ENCODE results near the gene CHD6. TPM values are rescaled to one million over a fixed set of nuclear protein-coding genes. Genes with fewer than 3 reads are reported as not detected.

CHD6 gene
- total RNA-seq, 1 experiment from 2014 or later = 26.6 TPM

- H3K9me3 ChIP-seq (ENCODE audit: control insufficient read depth in 1 of 2, insufficient read depth in 1 of 2, low read depth in 1 of 2, low read length in 2 of 2) = no peaks in the 10 kb centered on the region
- H4K20me1 ChIP-seq (ENCODE audit: insufficient read depth) = no peaks in the 10 kb centered on the region
- DNase-seq (ENCODE audit: low read depth, low spot score) = no peak
- H3K27ac ChIP-seq (ENCODE audit: low read depth, low read length) = no peak overlapping the region
- intact Hi-C loops (cut with micrococcal nuclease) = loop anchor here (5.0 kb wide), 1 partner anchor 48 kb away; no protein-coding TSS in a partner anchor
- CTCF ChIA-PET = no interaction called here
- no peaks in the 10 kb centered on the region for H3K27me3 ChIP-seq (ENCODE audit: insufficient read depth, low read length)
- H3K36me3 ChIP-seq (ENCODE audit: control insufficient read depth in 1 of 2, insufficient read depth in 2 of 2, low read length in 2 of 2) = no peaks in the 10 kb centered on the region
- H2AFZ ChIP-seq (ENCODE audit: low read depth, low read length, poor library complexity, severe bottlenecking) = no peak overlapping the region
- no peak overlapping the region for H3K4me2 ChIP-seq (ENCODE audit: low read length)
- TF ChIP-seq, protein P1, sequence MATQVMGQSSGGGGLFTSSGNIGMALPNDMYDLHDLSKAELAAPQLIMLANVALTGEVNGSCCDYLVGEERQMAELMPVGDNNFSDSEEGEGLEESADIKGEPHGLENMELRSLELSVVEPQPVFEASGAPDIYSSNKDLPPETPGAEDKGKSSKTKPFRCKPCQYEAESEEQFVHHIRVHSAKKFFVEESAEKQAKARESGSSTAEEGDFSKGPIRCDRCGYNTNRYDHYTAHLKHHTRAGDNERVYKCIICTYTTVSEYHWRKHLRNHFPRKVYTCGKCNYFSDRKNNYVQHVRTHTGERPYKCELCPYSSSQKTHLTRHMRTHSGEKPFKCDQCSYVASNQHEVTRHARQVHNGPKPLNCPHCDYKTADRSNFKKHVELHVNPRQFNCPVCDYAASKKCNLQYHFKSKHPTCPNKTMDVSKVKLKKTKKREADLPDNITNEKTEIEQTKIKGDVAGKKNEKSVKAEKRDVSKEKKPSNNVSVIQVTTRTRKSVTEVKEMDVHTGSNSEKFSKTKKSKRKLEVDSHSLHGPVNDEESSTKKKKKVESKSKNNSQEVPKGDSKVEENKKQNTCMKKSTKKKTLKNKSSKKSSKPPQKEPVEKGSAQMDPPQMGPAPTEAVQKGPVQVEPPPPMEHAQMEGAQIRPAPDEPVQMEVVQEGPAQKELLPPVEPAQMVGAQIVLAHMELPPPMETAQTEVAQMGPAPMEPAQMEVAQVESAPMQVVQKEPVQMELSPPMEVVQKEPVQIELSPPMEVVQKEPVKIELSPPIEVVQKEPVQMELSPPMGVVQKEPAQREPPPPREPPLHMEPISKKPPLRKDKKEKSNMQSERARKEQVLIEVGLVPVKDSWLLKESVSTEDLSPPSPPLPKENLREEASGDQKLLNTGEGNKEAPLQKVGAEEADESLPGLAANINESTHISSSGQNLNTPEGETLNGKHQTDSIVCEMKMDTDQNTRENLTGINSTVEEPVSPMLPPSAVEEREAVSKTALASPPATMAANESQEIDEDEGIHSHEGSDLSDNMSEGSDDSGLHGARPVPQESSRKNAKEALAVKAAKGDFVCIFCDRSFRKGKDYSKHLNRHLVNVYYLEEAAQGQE (IDR thresholded peaks at IDR 0.05; ENCODE audit: low read depth) = no peak
- TF ChIP-seq JUND (IDR thresholded peaks at IDR 0.05) = no peak
- TF ChIP-seq CBX3 (IDR thresholded peaks at IDR 0.05; ENCODE audit: low read depth) = no peak
- no peak for TF ChIP-seq ZFX (IDR thresholded peaks at IDR 0.05)
- TF ChIP-seq POLR2A (IDR thresholded peaks at IDR 0.05; ENCODE audit: borderline replicate concordance, extremely low read depth, insufficient read depth, insufficient read length) = no peak
- TF ChIP-seq TCF7L2 (IDR thresholded peaks at IDR 0.05; ENCODE audit: borderline replicate concordance, extremely low read depth, insufficient read depth, insufficient read length) = no peak
- TF ChIP-seq CEBPB (IDR thresholded peaks at IDR 0.05; ENCODE audit: low read depth) = no peak
- TF ChIP-seq SIN3A (IDR thresholded peaks at IDR 0.05; ENCODE audit: low read depth) = no peak
- TF ChIP-seq, protein P2, sequence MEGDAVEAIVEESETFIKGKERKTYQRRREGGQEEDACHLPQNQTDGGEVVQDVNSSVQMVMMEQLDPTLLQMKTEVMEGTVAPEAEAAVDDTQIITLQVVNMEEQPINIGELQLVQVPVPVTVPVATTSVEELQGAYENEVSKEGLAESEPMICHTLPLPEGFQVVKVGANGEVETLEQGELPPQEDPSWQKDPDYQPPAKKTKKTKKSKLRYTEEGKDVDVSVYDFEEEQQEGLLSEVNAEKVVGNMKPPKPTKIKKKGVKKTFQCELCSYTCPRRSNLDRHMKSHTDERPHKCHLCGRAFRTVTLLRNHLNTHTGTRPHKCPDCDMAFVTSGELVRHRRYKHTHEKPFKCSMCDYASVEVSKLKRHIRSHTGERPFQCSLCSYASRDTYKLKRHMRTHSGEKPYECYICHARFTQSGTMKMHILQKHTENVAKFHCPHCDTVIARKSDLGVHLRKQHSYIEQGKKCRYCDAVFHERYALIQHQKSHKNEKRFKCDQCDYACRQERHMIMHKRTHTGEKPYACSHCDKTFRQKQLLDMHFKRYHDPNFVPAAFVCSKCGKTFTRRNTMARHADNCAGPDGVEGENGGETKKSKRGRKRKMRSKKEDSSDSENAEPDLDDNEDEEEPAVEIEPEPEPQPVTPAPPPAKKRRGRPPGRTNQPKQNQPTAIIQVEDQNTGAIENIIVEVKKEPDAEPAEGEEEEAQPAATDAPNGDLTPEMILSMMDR (IDR thresholded peaks at IDR 0.05 in 2 of 3, conservative IDR thresholded peaks at IDR 0.05 in 1 of 3; ENCODE audit: borderline replicate concordance in 1 of 3, insufficient read depth in 1 of 3, low read depth in 2 of 3, low read length in 2 of 3) = no peak
- no peak overlapping the region for H3K9ac ChIP-seq (ENCODE audit: low read length)
- RAD21 ChIA-PET (ENCODE audit: low non-redundant PET in 1 of 2, low total read pairs in 2 of 2, uncharacterized antibody in 2 of 2, unreplicated experiment in 2 of 2) = no interaction called here
- H3K9me2 ChIP-seq (ENCODE audit: insufficient read depth) = no peaks in the 10 kb centered on the region
- no peaks in the 10 kb centered on the region for H3K79me2 ChIP-seq (ENCODE audit: insufficient read depth, low read length)
- H3K4me3 ChIP-seq (replicated peaks in 1 of 2; ENCODE audit: low read depth in 1 of 2, low read length in 2 of 2) = no peak overlapping the region
- 0 out of 4 replicates have a peak, but pooled peaks cover 0 to 2% of the 10 kb centered on the region in 2 experiments for H3K4me1 ChIP-seq (ENCODE audit: control insufficient read depth in 1 of 2, insufficient read depth in 2 of 2, low read length in 2 of 2)
- no TSS peak for BruUV-seq (replicated peaks)
- POLR2A ChIA-PET = interaction anchor here (0.5 kb wide), 1 partner anchor 101 kb away, joined by 3 read pairs; no protein-coding TSS in a partner anchor
- ATAC-seq = no peak
Observed at GRCh38 chr20:41523857-41524256, 94.3 kb downstream of the CHD6 start.

Data from HCT116 (cell line).